Measurements from ENCODE around the gene CFAP99. TPM values are rescaled to one million over a fixed set of nuclear protein-coding genes. Genes with fewer than 3 reads are reported as not detected.

The CFAP99 gene
- total and polyA plus RNA-seq, 2 of the 4 experiments (the other 2 are of a cell fraction) = not detected

DNA sequence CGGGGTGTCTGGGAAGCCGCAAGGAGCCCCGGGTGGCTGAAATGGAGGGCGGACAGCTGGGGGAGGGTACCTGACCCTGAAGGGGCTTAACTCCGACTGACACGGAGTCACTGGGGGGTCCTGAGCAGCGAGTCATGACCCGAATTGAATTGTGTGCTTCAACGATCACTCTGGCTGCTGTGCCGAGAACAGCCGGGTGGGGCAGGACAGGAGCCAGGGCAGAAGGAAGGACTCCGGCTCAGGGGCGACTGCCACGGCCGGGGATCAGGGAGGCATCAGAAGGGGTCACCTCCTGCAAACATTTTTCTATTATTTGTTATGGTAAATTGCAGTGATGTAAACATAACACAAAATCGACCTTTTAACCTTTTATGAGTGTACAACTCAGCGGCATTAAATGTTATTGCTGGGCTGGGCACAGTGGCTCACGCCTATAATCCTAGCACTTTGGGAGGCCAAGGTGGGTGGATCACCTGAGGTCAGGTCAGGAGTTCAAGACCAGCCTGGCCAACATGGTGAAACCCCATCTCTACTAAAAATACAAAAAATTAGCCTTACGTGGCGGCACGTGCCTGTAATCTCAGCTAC lies 21.9 kb upstream of the CFAP99 start:
- no peak overlapping the region for H3K18ac ChIP-seq (ENCODE audit: low read depth, low read length)
- intact Hi-C loops (cut with micrococcal nuclease) = no loop called here
- no peak overlapping the region for H2BK15ac ChIP-seq (ENCODE audit: low read depth, low read length)
- no peak overlapping the region for H4K5ac ChIP-seq (ENCODE audit: low read depth, low read length)
- BruUV-seq (replicated peaks) = no TSS peak
- peaks cover 4% of the 10 kb centered on the region; the same call in 1 of the 2 replicates for H3K4me1 ChIP-seq (ENCODE audit: control insufficient read depth, insufficient read depth, low read length)
- H3K9ac ChIP-seq (ENCODE audit: low read depth, low read length) = no peak overlapping the region
- no peak overlapping the region for H3K4me3 ChIP-seq (ENCODE audit: insufficient read depth, low read depth, low read length)
- WGBS, 2 experiments (ENCODE audit: extremely low coverage in 2 of 2, insufficient read length in 1 of 2) = 57% methylated on average over 10 of the region's 21 CpGs; no CpG with 5 or more reads in 1 of the 2 experiments
- no peak overlapping the region for H3K56ac ChIP-seq (ENCODE audit: extremely low read depth, insufficient read depth, low read length)
- no peak overlapping the region for H2BK120ac ChIP-seq (ENCODE audit: low read depth, low read length)
- H3K23ac ChIP-seq (ENCODE audit: low read depth, low read length) = no peak overlapping the region
- H3K36me3 ChIP-seq (ENCODE audit: control insufficient read depth, insufficient read depth, low read length) = no peaks in the 10 kb centered on the region
- no peaks in the 10 kb centered on the region; the same call in 1 of the 2 replicates for H4K20me1 ChIP-seq (ENCODE audit: insufficient read depth, low read length)
- H4K91ac ChIP-seq (ENCODE audit: insufficient read depth, low read depth, low read length) = no peak overlapping the region
- H2BK5ac ChIP-seq (ENCODE audit: low read depth, low read length, poor library complexity, severe bottlenecking) = no peak overlapping the region
- no peak overlapping the region for H4K8ac ChIP-seq (ENCODE audit: low read depth in 2 of 2, low read length in 2 of 2)
- ATAC-seq (ENCODE audit: low read depth) = no peak
- no peaks in the 10 kb centered on the region for H3K9me1 ChIP-seq (ENCODE audit: insufficient read depth, low read length)
- POLR2A ChIA-PET (ENCODE audit: unreplicated experiment) = no interaction called here
- in situ Hi-C loops (cut with MboI; ENCODE audit: low sequenced_read_pairs) = no loop called here
- no peak overlapping the region for H2AK5ac ChIP-seq (ENCODE audit: low read depth, low read length)
- no peaks in the 10 kb centered on the region for H3K79me1 ChIP-seq (ENCODE audit: low read depth in 1 of 2, low read length in 2 of 2)
- no peaks in the 10 kb centered on the region for H3K9me3 ChIP-seq (ENCODE audit: control insufficient read depth, insufficient read depth, low read length)
- no peak overlapping the region for H2AK9ac ChIP-seq (replicated peaks; ENCODE audit: low read depth, low read length, poor library complexity)
- H2AFZ ChIP-seq (replicated peaks; ENCODE audit: low read length, poor library complexity) = no peak overlapping the region
- no peak overlapping the region for H3K4ac ChIP-seq (ENCODE audit: low read depth, low read length)
- H3K4me2 ChIP-seq (ENCODE audit: low read depth, low read length) = no peak overlapping the region
- H3K27ac ChIP-seq (ENCODE audit: insufficient read depth, low read length) = no peak overlapping the region
- no peak overlapping the region for H3K14ac ChIP-seq (replicated peaks; ENCODE audit: low read depth, low read length)
- dilution Hi-C loops (cut with HindIII; ENCODE audit: low sequenced_read_pairs, unreplicated experiment) = no loop called here
- TF ChIP-seq, protein P1, sequence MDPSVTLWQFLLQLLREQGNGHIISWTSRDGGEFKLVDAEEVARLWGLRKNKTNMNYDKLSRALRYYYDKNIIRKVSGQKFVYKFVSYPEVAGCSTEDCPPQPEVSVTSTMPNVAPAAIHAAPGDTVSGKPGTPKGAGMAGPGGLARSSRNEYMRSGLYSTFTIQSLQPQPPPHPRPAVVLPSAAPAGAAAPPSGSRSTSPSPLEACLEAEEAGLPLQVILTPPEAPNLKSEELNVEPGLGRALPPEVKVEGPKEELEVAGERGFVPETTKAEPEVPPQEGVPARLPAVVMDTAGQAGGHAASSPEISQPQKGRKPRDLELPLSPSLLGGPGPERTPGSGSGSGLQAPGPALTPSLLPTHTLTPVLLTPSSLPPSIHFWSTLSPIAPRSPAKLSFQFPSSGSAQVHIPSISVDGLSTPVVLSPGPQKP (IDR thresholded peaks at IDR 0.05; ENCODE audit: borderline replicate concordance, low read depth, low read length) = no peak
- no peak for TF ChIP-seq MXI1 (IDR thresholded peaks at IDR 0.05; ENCODE audit: borderline replicate concordance, low read depth, low read length)
- TF ChIP-seq RFX5 (IDR thresholded peaks at IDR 0.05; ENCODE audit: low read depth, low read length) = no peak
- no peak for TF ChIP-seq CHD1 (IDR thresholded peaks at IDR 0.05; ENCODE audit: low read depth, low read length)
- TF ChIP-seq MAZ (IDR thresholded peaks at IDR 0.05; ENCODE audit: borderline replicate concordance, low read depth, low read length) = no peak
- no peak for TF ChIP-seq FOS (IDR thresholded peaks at IDR 0.05; ENCODE audit: low read depth, low read length)
- no peak for TF ChIP-seq RCOR1 (IDR thresholded peaks at IDR 0.05; ENCODE audit: insufficient replicate concordance, low read length)
- no peak for TF ChIP-seq POLR2A (IDR thresholded peaks at IDR 0.05; ENCODE audit: low read depth, low read length)
- TF ChIP-seq MAFK (IDR thresholded peaks at IDR 0.05; ENCODE audit: low read depth, low read length) = no peak
- TF ChIP-seq SMC3 (IDR thresholded peaks at IDR 0.05; ENCODE audit: low read depth, low read length) = no peak
- TF ChIP-seq, protein P2, sequence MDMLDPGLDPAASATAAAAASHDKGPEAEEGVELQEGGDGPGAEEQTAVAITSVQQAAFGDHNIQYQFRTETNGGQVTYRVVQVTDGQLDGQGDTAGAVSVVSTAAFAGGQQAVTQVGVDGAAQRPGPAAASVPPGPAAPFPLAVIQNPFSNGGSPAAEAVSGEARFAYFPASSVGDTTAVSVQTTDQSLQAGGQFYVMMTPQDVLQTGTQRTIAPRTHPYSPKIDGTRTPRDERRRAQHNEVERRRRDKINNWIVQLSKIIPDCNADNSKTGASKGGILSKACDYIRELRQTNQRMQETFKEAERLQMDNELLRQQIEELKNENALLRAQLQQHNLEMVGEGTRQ (IDR thresholded peaks at IDR 0.05; ENCODE audit: low read depth, low read length) = no peak
- H2BK20ac ChIP-seq (ENCODE audit: low read depth, low read length) = no peak overlapping the region
- H3K27me3 ChIP-seq (ENCODE audit: control insufficient read depth, insufficient read depth, low read length) = peaks cover 27% of the 10 kb centered on the region
- CTCF ChIA-PET = interaction anchor here (0.6 kb wide), 1 partner anchor 16 kb away, joined by 3 read pairs; no protein-coding TSS in a partner anchor
- no peak for DNase-seq

All from IMR-90 (cell line).